Activated gamma-delta T cell treated with anti-CD3 and anti-CD28 coated beads, Interleukin-2, amount 50 U/mL, for 16 hours (primary cell): ENCODE data around the gene IDH3B.

Experiments used
- DNase-seq: peaks from one replicate; pipeline ENCODE4 v3.0.0-alpha.2; 2020; ENCODE audit warnings: low read depth

The IDH3B gene

DNA sequence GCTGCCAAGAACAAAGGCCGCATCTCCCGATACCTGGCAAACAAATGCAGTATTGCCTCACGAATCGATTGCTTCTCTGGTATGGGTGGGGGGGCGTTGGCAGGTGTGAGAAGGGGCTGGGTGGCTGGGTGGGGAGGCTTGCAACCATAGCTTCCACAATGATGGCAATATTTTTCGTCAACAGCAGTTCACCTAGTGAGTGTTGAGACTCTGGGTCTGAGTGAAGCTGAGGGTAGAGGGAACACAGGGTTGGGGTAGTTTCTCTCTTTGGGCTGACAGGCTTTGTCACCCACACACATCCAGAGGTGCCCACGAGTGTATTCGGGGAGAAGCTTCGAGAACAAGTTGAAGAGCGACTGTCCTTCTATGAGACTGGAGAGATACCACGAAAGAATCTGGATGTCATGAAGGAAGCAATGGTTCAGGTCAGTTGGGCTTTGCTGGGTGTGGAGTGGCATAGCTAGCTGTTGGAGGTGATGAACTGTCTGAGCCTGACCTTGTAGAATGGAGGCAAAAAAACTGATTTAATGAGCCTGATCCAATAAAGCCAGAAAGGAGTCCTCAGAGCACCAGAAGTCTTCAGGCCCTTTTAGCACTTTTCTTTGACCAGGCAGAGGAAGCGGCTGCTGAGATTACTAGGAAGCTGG lies 7.4 kb downstream of the IDH3B start:
- no peak for DNase-seq

DNA sequence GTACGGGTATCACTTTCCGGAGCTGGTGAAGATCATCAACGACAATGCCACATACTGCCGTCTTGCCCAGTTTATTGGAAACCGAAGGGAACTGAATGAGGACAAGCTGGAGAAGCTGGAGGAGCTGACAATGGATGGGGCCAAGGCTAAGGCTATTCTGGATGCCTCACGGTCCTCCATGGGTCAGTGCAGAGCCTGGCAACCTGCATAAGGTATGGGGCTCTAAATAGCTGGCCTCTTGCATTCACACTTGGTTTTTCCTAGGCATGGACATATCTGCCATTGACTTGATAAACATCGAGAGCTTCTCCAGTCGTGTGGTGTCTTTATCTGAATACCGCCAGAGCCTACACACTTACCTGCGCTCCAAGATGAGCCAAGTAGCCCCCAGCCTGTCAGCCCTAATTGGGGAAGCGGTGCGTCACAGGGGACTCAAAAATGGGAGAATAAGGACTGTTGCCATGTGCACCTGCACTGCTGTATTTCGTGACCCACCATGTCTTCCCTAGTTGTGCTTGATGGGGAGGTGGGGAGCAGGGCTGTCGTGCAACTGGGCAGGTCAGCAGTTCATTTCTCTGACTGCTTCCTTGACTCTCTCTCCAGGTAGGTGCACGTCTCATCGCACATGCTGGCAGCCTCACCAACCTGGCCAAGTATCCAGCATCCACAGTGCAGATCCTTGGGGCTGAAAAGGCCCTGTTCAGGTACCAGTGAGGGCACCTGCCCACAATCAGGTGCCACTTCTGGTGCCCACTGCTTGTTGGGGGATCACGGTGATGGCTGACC lies 8.5 kb downstream of the IDH3B start:
- DNase-seq, result no peak

DNA sequence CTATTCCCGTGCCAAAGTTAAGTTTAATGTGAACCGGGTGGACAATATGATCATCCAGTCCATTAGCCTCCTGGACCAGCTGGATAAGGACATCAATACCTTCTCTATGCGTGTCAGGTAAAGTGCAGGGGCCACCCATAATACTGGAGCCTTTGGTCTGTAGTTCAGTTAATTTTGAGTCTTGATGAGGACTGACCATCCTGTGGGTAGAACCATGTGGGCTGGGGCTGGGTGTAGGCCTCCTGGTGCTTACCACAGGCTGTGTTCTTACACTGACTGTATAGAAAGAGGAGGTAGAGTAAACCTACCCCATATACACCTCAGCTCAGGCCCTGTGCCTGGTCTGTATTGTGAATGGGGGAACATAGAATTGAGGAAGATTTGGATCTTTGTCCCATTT lies 9.2 kb downstream of the IDH3B start:
- no peak for DNase-seq

DNA sequence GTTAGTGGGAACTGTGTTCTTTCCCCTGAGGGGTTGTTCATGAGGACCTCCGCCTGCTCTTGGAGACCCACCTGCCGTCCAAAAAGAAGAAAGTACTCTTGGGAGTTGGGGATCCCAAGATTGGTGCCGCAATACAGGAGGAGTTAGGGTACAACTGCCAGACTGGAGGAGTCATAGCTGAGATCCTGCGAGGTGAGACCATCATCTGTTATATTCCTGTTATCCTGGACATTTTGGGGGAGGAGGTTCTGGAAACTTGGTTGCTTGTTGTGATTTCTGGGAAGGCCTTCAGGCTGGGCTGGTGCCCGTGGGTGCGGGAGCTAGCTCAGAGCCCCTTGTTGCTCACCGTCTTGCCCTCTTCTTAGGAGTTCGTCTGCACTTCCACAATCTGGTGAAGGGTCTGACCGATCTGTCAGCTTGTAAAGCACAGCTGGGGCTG lies 9.6 kb downstream of the IDH3B start:
- no peak for DNase-seq

DNA sequence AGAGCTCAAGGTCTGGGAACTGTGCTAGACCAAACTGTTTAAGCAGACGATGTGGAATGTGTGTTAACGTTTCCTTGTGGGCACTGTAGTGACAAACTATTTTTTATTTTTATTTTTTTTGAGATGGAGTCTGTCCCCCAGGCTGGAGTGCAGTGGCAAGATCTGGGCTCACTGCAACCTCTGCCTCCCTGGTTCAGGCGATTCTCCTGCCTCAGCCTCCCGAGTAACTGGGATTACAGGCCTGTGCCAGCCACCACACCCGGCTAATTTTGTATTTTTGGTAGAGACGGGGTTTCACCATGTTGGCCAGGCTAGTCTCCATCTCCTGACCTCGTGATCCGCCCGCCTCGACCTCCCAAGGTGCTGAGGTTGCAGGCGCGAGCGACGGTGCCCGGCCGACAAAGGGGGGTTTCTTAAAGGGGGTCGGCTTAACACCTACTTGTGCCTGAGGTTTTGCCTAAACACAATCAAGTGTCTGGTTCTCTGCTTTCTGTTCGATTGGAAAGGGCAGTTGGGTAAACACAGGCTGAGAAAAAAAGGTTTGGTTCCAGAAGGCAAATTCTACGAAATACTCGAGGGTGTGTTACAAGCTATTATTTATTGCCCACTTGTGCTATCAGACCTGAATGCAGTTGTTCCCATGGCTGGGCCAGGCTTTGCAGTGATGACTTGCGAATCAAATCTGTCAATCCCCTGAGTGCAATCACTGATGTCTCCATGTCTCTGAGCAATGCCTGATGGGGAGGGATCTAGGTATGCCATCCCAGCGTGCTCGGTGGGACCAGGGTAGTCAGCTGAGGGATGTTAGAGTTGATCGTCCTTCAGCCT lies 10.2 kb downstream of the IDH3B start:
- DNase-seq, result no peak

DNA sequence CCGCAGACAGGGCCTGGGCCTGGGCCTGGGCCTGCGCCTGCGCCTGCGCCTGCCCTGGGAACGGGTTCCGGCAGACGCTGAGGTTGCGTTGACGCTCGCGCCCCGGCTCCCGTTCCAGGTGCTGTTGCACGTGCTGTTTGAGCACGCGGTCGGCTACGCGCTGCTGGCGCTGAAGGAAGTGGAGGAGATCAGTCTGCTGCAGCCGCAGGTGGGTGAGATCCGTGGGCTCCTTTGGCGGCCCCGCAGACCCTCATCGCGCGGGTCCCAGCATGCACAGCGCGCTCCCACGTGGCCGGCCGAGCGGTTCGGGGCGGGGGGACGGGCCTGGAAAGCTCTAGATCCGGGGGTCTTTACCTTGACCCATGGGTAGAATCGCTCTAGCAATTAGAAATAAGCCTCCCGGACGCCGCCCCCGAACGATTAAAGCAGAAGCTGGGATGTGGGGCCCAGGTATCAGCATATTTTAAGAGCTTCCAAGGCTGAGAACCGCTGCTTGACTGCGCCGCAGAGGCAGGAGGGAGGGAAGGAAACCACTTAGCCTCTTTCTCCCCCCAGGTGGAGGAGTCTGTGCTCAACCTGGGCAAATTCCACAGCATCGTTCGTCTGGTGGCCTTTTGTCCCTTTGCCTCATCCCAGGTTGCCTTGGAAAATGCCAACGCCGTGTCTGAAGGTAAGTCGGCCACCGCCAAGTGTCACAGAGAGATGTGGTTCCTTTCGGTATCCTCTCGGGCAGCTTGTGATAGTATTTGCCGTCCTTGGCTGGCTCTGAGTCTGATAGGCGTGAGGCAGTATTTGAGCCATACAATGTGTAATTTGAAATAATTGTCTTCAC lies 11.1 kb downstream of the IDH3B start:
- DNase-seq, result peak; percentile 28

DNA sequence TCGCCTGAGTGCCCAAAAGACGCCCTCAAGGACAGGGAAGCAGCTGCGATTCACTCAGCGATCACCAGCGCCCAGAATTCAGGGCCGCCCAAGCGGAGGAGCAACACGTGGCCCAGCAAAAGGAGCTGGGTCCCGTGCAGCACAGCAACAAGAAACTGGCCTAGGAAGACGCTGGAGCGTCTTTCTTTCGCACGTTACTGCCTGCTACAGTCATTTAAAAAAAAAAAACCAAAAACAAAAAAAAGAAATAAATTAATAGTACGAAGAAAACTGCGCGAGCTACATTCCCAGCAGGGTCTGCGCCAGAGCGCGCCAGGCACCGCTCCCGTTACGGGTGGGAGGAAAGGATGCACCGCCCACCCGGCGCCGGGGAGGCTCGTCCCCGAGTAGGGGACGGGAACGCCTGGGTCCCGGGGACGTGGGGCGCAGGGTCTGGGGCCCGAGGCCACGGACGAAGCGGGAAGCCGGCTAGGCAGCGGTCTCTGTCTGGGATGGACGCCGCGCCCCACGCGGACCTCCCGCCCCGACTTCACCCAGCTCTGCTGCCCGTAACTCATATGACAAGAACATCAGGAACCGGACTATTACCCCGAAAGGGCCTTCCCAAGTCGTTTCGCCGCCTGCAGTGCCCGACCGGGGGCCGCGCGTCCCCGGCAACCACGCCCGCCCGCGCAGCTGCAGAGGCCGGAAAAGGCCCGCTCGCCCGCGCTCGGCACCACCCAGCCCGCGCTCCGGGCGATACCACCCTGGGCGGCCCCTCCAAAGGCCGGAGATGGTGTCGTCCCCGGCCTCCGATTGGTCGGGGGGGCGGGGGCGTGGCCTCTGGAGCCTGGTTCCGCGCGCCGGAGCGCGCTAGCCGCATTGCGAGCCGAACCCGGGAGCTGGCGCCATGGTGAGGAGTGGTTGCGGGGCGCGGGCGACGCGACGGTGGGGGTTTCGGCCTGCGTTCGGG lies 12.0 kb downstream of the IDH3B start, which contains the start of gene NOP56:
NOP56 (plus strand) TSS at position 861 of the 952 bp plus-strand sequence; CDS start at position 890, 29 bp downstream.
- DNase-seq, result peak; percentile 89

DNA sequence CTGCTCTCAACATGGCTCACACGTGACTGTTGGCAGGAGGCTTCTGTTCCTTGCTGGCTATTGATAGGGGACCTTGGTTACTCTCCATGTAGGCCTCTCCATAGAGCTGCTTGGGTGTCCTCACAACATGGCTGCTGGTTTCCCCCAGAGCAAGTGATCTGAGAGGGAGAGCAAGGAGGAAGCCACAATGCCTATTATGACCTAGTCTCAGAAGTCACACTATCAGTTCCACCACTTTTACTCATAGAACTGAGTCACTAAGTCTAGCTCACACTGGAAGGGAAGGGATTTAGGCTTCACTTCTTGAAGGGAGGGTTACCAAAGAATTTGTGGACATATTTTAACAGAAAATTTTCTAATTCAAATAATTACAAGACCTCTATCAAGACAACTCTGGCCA lies 20.3 kb downstream of the IDH3B start:
- no peak for DNase-seq

DNA sequence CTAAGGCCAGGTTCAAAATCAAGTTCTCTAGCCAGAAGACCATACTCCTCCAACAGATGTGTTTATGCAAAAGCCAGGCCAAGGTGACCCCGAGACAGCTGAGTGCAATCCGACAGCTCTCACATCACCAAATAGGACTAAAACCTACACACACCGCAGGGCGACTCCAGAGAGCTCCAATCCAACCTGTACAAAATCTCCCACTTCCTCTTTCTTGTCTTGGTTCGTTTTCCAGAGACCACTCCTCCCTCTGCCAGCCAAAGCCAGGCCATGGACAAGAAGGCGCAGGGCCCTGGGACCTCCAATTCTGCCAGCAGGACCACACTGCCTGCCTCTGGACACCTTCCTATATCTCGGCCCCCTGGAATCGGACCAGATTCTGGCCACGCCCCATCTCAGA lies 23.1 kb downstream of the IDH3B start:
- no peak for DNase-seq

DNA sequence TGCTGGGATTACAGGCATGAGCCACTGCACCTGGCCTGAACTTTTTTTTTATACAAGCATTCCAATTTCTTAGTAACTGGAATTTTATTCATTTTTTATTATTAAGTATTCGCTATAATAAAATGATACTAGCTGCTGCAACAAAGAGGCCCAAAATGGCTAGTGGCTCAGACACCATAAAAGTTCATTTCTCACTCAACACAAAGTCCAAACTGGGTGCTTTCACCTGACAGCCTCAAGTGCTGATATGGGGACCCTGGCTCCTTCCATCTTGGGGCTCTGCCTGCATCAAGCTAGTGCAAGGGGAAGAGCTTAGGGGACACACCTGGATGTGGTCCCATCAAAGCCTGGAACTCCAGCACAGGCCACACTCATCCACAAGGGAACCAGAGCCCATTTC lies 23.8 kb downstream of the IDH3B start:
- no peak for DNase-seq

DNA sequence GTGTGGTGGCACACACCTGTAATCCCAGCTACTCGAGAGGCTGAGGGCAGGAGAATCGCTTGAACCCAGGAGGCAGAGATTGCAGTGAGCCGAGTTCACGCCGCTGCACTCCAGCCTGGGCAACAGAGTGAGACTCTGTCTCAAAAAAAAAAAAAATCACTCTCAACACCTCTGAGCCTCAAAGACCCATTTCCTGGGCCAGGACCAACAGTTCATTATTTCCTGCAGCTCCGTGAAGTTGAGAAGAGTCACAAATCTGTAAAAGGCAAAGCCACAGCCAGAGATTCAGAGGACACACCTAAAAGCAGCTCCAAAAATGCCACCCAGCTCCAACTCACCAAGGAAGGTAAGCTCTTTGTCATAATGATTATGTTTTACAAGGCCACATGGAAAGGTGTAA lies 26.8 kb downstream of the IDH3B start:
- DNase-seq, result no peak

DNA sequence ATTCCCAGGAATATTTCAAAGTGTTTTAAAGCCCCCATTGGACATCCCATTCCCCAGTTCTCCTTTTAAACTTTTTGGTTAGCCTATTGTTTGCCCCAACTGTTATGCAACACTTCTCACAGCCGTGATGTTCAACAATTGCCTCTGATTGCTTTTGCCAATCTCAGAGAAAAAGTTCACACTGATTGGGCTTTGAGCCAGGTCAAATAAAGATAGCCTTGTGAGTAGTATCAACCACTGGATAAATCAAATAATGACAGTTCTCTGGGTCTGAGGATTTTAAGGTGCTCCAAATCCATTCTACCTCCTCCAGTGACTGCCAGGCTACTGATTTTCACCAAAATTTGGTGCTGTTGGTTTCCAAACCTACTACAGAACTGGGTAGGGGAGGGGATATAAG lies 30.6 kb downstream of the IDH3B start:
- no peak for DNase-seq

DNA sequence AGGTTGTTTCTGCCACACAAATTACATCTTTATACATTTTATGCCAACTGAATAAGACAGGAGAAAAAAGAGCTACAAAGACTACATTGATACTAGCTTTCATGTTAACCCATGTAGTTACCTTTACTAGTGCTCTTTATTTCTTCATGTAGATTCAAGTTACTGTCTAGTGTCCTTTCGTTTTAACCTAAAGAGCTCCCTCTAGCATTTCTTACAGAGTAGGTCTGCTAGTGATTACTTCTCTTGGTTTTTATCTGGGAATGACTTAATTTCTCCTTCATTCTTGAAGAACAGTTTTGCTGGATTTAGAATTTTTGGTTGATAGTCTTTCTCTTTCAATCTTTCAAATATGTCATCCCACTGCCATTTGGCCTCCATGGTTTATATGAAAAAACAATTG lies 32.8 kb downstream of the IDH3B start:
- DNase-seq, result no peak

DNA sequence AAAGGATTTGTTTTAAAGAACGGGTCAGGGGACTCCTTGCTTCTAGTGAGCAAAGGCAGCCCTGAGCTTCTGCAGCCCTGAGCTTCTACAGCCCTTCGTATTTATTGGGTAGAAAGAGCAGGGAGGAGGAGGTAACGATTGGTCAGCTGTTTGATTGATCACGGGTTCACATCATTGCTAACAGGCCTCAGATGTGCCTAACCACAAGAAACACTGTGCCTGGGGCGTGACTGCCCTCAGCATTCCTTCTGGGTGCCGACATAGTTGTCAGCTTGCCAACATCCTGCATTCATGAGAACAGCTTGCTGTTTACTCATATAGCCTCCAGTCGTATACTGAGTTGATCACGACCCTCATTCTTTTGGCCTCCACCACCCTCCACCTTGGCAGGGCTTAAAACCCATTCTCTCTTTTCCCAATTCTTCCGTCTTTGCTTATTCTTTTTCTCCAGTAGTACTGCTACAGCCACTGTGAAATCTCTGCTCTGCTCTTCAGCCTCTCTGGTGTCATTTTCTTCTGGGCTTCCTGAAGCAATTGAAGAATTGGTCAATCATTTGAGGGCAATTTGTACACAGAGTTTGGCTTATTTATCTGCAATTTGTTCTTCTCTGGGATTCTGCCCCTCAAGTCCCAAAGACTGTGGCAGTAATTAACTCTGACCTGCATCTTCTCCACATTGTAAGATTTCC lies 37.0 kb downstream of the IDH3B start:
- no peak for DNase-seq

DNA sequence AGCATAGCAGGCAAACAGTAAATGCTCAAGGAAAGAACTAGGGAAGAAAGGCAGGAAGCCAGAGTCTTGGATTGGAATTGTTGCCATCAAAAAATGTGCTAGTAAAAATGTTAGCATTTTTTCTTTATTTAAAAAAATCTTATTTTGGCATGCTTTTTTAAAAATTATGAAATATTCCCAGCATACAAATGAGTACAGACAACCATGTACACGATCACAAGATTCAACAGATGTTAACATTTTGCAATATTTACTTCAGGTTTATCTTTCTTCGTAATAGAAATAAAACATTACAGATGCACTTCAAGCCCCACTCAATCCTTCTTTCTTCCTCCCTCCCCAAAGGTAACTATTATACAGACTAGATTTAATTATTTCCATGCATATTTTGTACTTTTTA lies 39.0 kb downstream of the IDH3B start:
- DNase-seq, result no peak

DNA sequence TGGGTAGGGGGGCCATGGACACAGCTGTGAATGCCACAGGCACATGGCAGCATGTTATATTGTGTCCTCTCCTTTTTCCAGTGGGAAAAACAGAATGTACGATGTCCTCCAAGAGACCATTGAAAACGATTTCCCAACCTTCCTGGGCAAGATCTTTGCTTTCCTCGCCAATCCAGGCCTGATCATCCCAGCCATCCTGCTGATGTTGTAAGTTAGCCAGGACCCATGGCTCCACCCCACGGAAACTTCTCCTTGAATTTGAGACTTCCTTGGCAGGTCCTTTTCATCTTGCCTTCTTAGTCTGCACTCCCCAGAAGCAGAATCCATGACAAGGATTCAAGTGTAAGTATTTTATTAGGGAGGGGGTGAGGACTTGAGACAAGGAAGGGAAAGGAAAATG lies 39.8 kb downstream of the IDH3B start:
- no peak for DNase-seq

DNA sequence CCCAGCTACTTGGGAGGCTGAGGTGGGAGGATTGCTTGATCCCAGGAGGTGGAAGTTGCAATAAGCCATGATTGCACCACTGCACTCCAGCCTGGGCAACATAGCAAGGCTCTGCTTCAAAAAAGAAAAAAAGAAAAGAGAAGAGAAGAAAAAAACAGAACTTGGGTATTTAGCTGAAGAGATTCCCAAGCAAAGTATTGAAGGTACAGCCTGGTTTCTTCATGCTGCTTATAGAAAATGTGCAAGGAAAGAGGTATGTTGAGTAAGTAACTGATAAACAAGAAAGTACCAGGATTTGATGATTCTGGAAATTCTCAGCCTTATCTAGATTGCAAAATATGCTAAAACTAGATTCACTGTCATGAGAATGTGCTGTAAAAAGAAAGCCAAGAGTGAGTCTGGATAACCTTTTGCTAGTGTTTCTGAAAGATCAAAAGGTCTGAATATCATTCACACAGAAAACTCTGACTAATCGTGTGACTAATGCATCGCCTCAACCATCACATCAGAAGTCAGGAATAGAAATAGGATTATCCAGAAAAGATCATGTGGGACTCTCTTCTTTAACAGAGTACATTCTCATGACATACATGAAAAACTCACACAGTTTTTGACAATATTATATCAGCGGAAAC lies 43.9 kb downstream of the IDH3B start:
- no peak for DNase-seq

DNA sequence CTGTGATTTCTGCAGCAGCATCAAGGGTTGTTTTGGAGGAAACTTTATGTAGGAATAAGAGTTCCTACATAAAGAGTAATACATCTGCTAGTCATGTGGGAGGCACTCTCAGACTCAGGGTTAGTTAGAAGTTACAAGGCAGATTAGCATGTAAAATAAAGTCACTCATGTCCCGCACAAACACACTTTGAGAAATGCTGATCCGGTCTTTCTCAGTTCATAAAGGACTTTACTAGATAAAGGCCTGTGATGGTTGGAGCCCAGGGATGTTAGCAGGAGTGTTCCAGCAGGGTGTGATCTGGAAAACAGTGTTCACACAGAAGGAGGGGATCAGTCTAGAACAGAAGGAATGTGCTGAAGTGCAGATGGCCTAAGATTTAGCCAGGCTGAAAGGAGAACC lies 44.7 kb downstream of the IDH3B start:
- DNase-seq, result no peak

DNA sequence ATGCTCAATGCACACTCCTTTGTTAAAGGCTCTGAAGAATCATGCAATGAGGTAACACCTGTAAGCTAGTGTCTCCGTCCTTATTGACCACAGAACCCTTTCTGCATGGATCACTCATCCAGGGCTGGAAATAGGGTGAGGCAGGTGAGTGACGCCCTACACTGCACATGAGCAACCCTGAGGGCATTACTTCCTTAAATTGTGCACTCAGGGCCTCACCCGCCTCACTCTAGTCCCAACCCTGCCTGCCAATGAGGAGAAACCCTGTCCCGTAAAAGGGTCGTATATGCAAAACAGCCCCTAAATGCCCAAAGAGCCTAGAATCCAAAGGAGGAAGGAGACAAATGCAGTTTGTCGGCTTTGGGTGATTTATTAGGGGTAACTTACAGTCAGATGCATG lies 45.2 kb downstream of the IDH3B start:
- DNase-seq, result no peak
